Upper lobe of left lung (tissue), 6 donors: ENCODE data around the gene DMAC1. TPM values are rescaled to one million over a fixed set of nuclear protein-coding genes. Genes with fewer than 3 reads are reported as not detected.

ENCODE experiments used
- ATAC-seq, 2 donors: fragments of 200-7000 bp; cut with Tn5 transposase; one replicate each; pipeline ENCODE4 v1.9.1; 2022; ENCODE audit warnings: mild to moderate bottlenecking in 2 of 2, moderate library complexity in 2 of 2; ENCODE audit not compliant: low FRiP score in 2 of 2
- DNase-seq, 2 donors: peaks; one replicate each; pipeline ENCODE4 v3.0.0-alpha.2; 2019 to 2020
- H3K27ac ChIP-seq, 4 donors: fragments of 200-600 bp; sonication (generic); one replicate each; pipeline ENCODE4 v1.5.1; 2016 to 2019
- H3K27me3 ChIP-seq, 4 donors: fragments of 200-600 bp; sonication (generic); one replicate each; pipeline ENCODE4 v1.5.1; 2017 to 2019
- H3K36me3 ChIP-seq, 4 donors: fragments of 200-600 bp; sonication (generic); one replicate each; pipeline ENCODE4 v1.5.1; 2016 to 2019
- H3K4me1 ChIP-seq, 4 donors: fragments of 200-600 bp; sonication (generic); one replicate each; pipeline ENCODE4 v1.5.1; 2018 to 2019
- H3K4me3 ChIP-seq, 4 donors: fragments of 200-600 bp; sonication (generic); one replicate each; pipeline ENCODE4 v1.5.1; 2017 to 2019; ENCODE audit warnings: mild to moderate bottlenecking in 2 of 4, moderate library complexity in 1 of 4
- H3K9me3 ChIP-seq, 4 donors: fragments of 200-600 bp; sonication (generic); one replicate each; pipeline ENCODE4 v1.5.1; 2018 to 2019
- EP300 ChIP-seq, 4 donors: sonication (generic); formaldehyde crosslinking; IDR thresholded peaks; one replicate each; pipeline ENCODE4 v1.5.1; 2017; ENCODE audit warnings: antibody characterized with exemption in 4 of 4, control low read depth in 2 of 4
- POLR2A ChIP-seq, 4 donors: fragments of 450-650 bp; IDR thresholded peaks; one replicate each; pipeline ENCODE4 v1.5.1; 2016 to 2017; ENCODE audit warnings: antibody characterized with exemption in 4 of 4, mild to moderate bottlenecking in 2 of 4
- POLR2AphosphoS5 ChIP-seq, 2 donors: sonication (generic); formaldehyde crosslinking; IDR thresholded peaks; one replicate each; pipeline ENCODE4 v1.5.1; 2017; ENCODE audit warnings: antibody characterized with exemption in 2 of 2
- WGBS, 2 donors: methylation state at CpG; one replicate each; pipeline ENCODE4 v1.1.5; 2017 to 2018; 5-methylcytosine and 5-hydroxymethylcytosine counted together
- total RNA-seq, 6 donors: library from RNA; depleted of rRNA in 4 of 6; stranded (reverse); fragments of >200 nt in 4 of 6; gene quantifications; one replicate each; pipeline versions ENCODE4 v1.1.0 to v1.2.1, GENCODE V29; 2016 to 2021
- TF ChIP-seq, protein P1 (sequence below), 6 experiments: fragments of 450-650 bp in 4 of 6; fragments of 200-600 bp in 2 of 6; sonication (generic) in 2 of 6; IDR thresholded peaks; one replicate each; pipeline ENCODE4 v1.5.1; 2016 to 2019; ENCODE audit warnings: antibody characterized with exemption in 6 of 6
- donor health status: DM: no; HTN: no; CAD: no; lungs with moderate emphysema.
- donor health status: DM: no; HTN: yes; CAD: no; lungs with severe emphysema.

The DMAC1 gene
- total RNA-seq, 6 donors from 2014 or later: 5.9 to 37.4 (median 10.9) TPM

DNA sequence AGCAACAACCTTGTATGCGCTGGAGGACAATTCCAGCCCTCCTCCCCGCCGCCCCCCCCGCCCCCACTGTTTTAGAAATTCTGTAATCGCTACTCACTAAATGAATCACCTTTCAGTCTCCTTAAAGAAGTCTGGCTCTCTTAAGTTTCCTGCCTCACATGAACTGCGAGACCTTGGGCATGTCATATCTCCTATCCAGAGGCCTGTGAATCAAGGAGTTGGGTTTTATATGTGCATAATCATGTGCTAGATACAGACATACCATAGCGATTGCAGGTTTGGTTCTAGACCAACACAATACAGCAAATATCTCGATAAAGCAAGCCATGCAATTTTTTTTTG, 337 bp upstream of the DMAC1 start:
- WGBS, 2 donors: 28 to 41% methylated on average over 6 to 8 of the region's 8 CpGs
- peak in 1 of 2 donors; percentile 43 for ATAC-seq
- no peaks in the 10 kb centered on the region for H3K9me3 ChIP-seq
- peaks cover 8 to 14% (median 11%) of the 10 kb centered on the region in 4 donors for H3K4me1 ChIP-seq
- TF ChIP-seq, protein P1, sequence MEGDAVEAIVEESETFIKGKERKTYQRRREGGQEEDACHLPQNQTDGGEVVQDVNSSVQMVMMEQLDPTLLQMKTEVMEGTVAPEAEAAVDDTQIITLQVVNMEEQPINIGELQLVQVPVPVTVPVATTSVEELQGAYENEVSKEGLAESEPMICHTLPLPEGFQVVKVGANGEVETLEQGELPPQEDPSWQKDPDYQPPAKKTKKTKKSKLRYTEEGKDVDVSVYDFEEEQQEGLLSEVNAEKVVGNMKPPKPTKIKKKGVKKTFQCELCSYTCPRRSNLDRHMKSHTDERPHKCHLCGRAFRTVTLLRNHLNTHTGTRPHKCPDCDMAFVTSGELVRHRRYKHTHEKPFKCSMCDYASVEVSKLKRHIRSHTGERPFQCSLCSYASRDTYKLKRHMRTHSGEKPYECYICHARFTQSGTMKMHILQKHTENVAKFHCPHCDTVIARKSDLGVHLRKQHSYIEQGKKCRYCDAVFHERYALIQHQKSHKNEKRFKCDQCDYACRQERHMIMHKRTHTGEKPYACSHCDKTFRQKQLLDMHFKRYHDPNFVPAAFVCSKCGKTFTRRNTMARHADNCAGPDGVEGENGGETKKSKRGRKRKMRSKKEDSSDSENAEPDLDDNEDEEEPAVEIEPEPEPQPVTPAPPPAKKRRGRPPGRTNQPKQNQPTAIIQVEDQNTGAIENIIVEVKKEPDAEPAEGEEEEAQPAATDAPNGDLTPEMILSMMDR (IDR thresholded peaks at IDR 0.05): no peak
- TF ChIP-seq POLR2A (IDR thresholded peaks at IDR 0.05) (no peak), EP300 (IDR thresholded peaks at IDR 0.05) (no peak), POLR2AphosphoS5 (IDR thresholded peaks at IDR 0.05) (no peak)
- H3K27ac ChIP-seq: peak overlapping the region; percentile 83 to 91 (median 86)
- peaks cover 0 to 20% (median 8%) of the 10 kb centered on the region in 4 donors for H3K36me3 ChIP-seq
- no peaks in the 10 kb centered on the region for H3K27me3 ChIP-seq
- H3K4me3 ChIP-seq: peak overlapping the region in 3 of 4 donors; percentile 71 to 89 (median 75)
- no peak for DNase-seq

DNA sequence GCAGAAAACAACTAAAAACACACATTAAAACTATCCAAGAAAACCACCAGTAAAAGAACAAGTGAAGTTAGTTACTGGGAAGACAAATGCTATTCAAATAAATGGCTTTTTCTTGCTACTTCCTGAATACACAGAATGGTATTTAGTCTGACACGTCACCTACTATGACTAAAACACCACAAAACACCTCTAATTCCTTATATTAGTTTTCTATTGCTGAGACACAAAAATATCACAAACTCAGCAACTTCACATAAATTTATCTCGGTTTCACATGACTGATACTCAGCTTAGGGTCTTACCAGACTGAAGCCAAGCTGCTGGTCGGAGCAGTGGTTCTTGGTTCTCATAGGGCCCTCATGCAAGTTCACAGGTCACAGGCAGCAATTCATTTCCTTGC, 5.4 kb downstream of the DMAC1 start:
- Histone ChIP-seq H3K27ac (no peak overlapping the region), H3K4me3 (no peak overlapping the region), H3K27me3 (no peaks in the 10 kb centered on the region), H3K4me1 (peaks cover 8 to 13% (median 10%) of the 10 kb centered on the region in 4 donors), H3K9me3 (no peaks in the 10 kb centered on the region), H3K36me3 (peaks cover 0 to 33% (median 12%) of the 10 kb centered on the region in 4 donors)
- 82 to 85% methylated on average over 3 of the region's 3 CpGs for WGBS, 2 donors
- DNase-seq (no peak), ATAC-seq (no peak)
- TF ChIP-seq EP300 (IDR thresholded peaks at IDR 0.05) (no peak), POLR2AphosphoS5 (IDR thresholded peaks at IDR 0.05) (no peak), POLR2A (IDR thresholded peaks at IDR 0.05) (no peak)
- TF ChIP-seq, protein P1 (IDR thresholded peaks at IDR 0.05): no peak

DNA sequence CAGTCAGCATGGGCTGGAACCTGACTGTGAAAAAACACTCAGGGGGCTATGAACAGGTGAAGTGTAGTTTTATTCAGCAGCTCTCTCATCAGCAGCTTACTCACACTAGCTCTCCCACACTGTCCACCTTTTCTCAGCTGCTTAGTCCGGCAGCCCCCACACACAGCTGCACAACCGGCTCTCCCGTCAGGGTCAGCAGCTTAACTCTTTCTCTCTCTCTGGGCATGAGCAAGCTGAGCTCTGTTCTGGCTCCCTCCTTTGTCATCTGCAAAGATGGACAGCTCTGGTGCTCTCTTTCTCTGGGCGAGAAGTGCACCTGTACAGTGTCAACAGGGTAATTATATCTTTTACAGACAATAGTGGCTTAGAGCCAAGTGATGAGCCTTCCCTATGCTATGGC, 8.2 kb downstream of the DMAC1 start:
- no peak for ATAC-seq
- TF ChIP-seq, protein P1 (IDR thresholded peaks at IDR 0.05): no peak
- no peak for TF ChIP-seq POLR2AphosphoS5 (IDR thresholded peaks at IDR 0.05)
- no peak for TF ChIP-seq POLR2A (IDR thresholded peaks at IDR 0.05)
- no peak for TF ChIP-seq EP300 (IDR thresholded peaks at IDR 0.05)
- no peak overlapping the region for H3K27ac ChIP-seq
- 77 to 82% methylated on average over 4 of the region's 4 CpGs for WGBS, 2 donors
- H3K4me1 ChIP-seq: no peaks in the 10 kb centered on the region
- no peak overlapping the region for H3K4me3 ChIP-seq
- H3K27me3 ChIP-seq: no peaks in the 10 kb centered on the region
- peaks cover 0 to 26% (median 10%) of the 10 kb centered on the region in 4 donors for H3K36me3 ChIP-seq
- no peaks in the 10 kb centered on the region for H3K9me3 ChIP-seq
- peak in 1 of 2 donors; percentile 7 for DNase-seq

DNA sequence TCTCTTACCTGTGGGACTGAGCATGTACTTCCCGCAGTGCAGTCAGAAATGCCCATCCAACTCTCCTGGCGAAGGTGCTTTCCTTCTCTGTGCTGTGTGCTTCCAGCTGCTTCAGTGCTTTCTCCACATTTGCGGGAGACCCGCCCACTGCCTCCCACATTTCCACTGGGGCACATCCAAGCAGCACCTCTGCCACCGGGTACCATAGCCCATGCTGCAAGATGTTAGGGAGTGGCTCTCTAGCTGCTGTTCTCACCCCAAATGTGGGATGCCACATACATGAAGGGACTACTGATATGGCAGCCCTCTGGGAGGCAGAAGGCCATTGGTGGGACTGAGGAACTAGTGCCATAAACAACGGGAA, 8.8 kb downstream of the DMAC1 start:
- ATAC-seq: peak in 1 of 2 donors; percentile 5
- H3K4me3 ChIP-seq: no peak overlapping the region
- H3K27ac ChIP-seq: no peak overlapping the region
- no peaks in the 10 kb centered on the region for H3K4me1 ChIP-seq
- 94 to 98% methylated on average over 5 to 6 of the region's 6 CpGs for WGBS, 2 donors
- DNase-seq: no peak
- H3K27me3 ChIP-seq: no peaks in the 10 kb centered on the region
- TF ChIP-seq EP300 (IDR thresholded peaks at IDR 0.05) (no peak), POLR2A (IDR thresholded peaks at IDR 0.05) (no peak), POLR2AphosphoS5 (IDR thresholded peaks at IDR 0.05) (no peak)
- TF ChIP-seq, protein P1 (IDR thresholded peaks at IDR 0.05): no peak
- H3K36me3 ChIP-seq: peaks cover 0 to 21% (median 9%) of the 10 kb centered on the region in 4 donors
- H3K9me3 ChIP-seq: no peaks in the 10 kb centered on the region
